ENCODE data around the gene AKT3.

GRCh38 chr1:243546457-243546856 lies 303.6 kb downstream of the AKT3 start:
- TF ChIP-seq YY1 (IDR thresholded peaks at IDR 0.05; ENCODE audit: low read depth): no peak
- TF ChIP-seq RAD21 (IDR thresholded peaks at IDR 0.05; ENCODE audit: low read depth): no peak
- no peak for TF ChIP-seq EP300 (IDR thresholded peaks at IDR 0.05; ENCODE audit: borderline replicate concordance)
- no peak for TF ChIP-seq TAF1 (IDR thresholded peaks at IDR 0.05; ENCODE audit: low read depth)
- TF ChIP-seq TCF12 (IDR thresholded peaks at IDR 0.05; ENCODE audit: low read depth): no peak
- TF ChIP-seq MAX (IDR thresholded peaks at IDR 0.05): no peak
- TF ChIP-seq USF1 (IDR thresholded peaks at IDR 0.05): no peak
